Glomerular visceral epithelial cell (primary cell): ENCODE data around the gene NAP1L3.

Experiments used
- DNase-seq: peaks from one replicate; pipeline ENCODE4 v3.0.0-alpha.2; 2016; ENCODE audit errors: extremely low spot score

Gene NAP1L3

DNA sequence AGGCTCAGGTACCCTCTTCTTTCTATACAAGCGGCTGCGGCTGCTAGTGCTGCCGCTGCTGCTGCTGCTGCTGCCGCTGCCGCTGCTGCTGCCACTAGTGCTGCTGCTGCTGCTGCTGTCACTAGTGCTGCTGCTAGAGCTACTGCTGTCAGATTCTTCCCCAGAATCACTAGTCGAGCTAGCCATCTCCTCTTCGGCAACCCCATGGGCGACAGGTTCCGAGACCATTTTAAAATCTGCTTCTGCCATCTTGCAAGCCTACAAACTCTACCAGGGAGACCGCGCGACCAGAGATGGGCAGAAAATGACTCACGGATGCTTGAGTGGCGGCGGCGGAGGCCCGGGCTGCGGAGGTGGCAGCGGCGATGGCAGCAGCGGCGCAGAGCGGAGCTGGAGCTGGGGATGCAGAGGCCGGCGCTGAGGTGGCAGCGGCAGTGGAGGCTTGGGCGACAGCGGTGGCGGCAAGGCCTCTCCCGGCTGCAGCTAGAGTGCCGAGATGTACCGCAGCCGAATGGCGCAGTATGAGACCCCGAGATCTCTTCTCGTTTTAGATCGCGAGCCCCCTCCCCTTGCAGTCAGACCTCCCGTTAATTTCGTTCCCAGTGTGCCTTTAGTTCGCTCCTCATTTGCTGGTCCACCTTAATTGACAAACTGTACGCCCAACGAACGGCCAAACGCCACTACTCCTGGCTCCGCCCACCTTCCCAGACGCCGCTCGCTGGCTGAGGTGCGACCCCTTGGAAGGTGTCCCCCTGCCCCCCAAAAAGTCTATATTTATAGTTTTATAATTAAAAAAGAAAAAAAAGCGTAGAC, at the start of gene NAP1L3:
NAP1L3 (minus strand) TSS at position 523 of the 813 bp plus-strand sequence; CDS start at position 249, 274 bp downstream.
- DNase-seq, result peak; percentile 1

GRCh38 chrX:93711076-93711475, 37.7 kb upstream of the NAP1L3 start:
- DNase-seq, result no peak

DNA sequence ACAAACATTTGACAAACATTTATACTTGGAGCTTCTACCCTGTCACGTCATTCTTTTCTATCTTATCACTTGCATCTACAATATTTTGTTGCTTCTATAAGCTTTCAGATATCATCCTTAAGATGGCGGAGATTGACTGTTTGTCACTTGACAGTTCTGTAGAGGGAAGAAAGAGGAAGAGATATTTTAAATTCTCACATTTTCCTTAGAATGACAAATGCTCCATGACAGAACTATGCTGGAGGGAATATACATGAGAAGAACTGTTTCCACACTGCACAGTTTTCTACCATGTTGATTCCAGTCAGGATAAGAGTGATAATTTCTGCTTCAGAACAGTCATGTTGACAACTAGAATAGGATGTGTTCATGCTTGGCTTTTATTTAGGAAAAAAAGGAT, 30.3 kb upstream of the NAP1L3 start:
- no peak for DNase-seq

DNA sequence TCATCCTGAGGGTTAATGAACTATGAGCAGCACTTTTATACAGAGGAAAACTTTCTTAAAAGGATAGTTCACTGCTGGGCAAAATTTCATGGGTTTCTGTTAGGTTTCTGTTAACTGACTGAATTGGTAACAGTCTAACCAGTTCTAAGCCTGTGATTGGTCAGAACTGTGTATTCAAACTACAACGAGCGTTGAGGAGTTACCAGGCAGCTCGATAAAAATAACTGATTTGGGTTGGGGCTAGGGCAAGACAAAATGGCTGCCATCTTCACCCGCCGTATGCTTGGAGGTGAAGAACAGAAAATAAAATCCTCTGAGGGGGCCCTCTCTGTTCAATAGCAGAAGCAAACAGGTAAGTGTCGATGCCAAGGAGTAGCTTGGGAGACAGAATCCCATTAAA, 22.6 kb upstream of the NAP1L3 start:
- no peak for DNase-seq

- DNase-seq, result no peak
These were observed 492 bp upstream of the NAP1L3 start, which contains the start of gene FAM133A for GRCh38 chrX:93673869-93674271. TSS of gene FAM133A (plus strand) at chrX:93674206. CDS start at chrX:93709420, 35,214 bp downstream.

GRCh38 chrX:93660575-93660974, 12.8 kb downstream of the NAP1L3 start:
- DNase-seq, result no peak

GRCh38 chrX:93649381-93649780, 24.0 kb downstream of the NAP1L3 start:
- no peak for DNase-seq

DNA sequence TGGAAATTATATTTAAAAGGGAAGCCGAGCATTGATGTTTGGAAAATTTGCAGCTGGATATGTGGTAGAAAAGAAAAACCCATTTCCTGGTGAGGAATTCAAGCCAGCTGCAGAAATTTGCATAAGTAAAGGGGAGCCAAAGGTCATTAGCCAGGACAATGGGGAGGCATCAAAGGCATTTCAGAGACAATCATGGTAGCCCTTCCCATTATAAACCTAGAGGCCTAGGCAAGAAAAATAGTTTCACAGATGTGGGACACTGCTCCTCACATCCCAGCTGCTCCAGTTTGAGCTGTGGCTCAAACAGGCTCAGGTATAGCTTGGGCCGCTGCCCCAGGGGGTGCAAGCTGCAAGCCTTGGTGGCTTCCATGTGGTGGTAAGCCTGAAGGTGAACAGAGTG, 35.8 kb downstream of the NAP1L3 start:
- DNase-seq, result no peak
